Fibroblast of the conjunctiva (primary cell): Measurements from ENCODE around the gene RABL6.
"Not testable (repeated sequence)": the region's sequence is repeated elsewhere in the genome, so short reads cannot be mapped to it uniquely, and the experiment has no call there.

Experiments used
- DNase-seq: peaks from one replicate; pipeline ENCODE4 v3.0.0-alpha.2; 2010; ENCODE audit warnings: low read depth

RABL6 gene

DNA sequence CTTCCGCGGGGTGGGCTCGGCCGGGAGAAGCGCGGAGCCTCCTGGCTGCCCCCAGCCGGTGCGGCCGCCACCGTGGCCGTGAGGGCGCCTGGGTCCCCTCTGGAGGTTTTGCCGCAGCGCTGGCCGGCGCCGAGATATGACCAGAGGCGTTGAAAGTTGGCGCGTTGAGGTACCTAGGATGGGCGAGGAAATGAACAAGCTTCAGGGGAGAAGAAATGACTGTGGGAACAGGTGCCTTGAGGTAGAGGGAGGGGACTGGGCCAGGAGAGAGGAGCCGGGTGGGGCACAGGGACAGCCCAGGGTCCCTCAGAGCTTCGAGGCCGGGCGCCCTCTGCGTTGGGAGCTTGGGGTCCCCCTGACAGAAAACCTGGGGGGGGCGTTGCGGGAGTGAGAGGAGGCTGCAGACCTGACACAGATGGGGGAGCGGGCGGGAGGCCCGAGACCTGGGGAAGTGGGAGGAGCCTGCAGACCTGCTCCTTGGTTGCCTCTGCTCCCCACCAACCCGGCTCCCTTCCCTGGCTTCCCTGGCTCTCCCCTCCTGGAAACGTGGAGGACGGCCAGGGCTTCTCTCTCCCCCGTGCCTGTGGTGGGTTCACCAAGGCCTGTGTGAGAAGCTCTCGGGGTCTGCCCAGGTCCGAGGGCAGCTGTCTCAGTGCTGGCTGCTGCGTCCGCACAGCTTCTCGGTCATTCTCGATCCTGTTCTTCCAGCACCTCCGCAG, 14.2 kb downstream of the RABL6 start:
- no peak for DNase-seq

DNA sequence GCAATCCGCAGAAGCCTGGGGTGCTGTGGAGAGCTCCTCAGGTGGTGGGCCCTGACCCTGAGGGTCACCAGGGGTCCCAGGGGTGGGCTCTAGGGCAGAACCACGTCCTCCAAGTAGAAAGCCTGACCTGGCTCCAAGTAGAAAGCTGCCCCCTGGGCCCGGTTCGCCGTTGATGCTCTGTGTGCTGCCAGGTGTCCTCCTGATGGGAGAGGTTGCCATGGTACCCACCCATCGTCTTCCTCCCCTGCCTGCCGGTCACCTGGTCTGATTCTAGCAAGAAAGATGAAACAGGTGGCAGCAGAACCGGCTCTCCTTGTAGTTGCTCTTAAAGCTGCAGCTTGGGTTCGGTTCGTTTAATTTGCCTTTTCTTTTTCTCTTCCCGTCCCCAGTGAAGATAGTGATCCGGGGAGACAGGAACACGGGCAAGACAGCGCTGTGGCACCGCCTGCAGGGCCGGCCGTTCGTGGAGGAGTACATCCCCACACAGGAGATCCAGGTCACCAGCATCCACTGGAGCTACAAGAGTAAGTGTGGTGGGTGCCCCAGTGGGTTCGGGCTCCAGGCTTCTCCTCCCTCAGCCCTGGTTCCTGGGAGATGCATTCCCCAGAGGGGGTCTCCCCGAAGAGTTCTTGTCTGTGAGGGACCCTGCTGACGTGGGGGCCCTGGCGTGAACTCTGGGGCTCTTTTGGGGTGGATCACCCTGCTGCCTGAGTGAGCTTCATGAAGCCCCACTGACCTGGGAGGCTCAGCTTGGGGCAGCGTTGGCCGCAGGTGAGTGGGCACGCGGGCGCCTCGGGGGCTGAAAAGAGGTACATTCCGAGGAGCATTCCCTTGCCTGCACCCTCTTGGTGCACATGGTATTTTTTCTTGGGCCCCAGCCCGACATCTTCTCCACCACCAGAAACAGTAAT, 15.6 kb downstream of the RABL6 start:
- DNase-seq, result no peak

GRCh38 chr9:136824496-136825225, 16.9 kb downstream of the RABL6 start:
- DNase-seq, result no peak

GRCh38 chr9:136825295-136826187, 17.8 kb downstream of the RABL6 start:
- no peak for DNase-seq

- DNase-seq, result no peak
Observed at GRCh38 chr9:136826188-136826541, 18.4 kb downstream of the RABL6 start.

- no peak for DNase-seq
Observed at GRCh38 chr9:136826703-136827582, 19.2 kb downstream of the RABL6 start.

- no peak for DNase-seq
Observed at GRCh38 chr9:136827794-136828473, 20.2 kb downstream of the RABL6 start.

- no peak for DNase-seq
Observed at GRCh38 chr9:136828474-136829140, 20.9 kb downstream of the RABL6 start.

DNA sequence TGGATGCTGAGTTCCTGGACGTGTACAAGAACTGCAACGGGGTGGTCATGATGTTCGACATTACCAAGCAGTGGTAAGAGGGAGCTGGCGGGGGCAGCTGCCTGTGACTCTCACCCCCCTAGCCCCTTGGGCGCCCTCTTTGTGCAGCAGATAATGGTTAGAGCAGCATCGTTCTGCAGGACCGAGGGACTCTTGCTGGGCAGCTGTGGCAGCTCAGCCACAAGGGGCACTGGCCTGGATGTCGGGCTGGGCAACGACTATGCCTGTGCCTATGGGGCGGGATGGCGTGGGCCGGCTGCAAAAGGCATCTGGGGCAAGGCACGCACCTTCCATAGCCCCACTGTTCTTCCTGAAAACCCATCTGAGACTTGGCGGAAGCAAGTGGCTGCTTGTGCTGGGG, 21.7 kb downstream of the RABL6 start:
- no peak for DNase-seq

GRCh38 chr9:136829981-136830885, 22.5 kb downstream of the RABL6 start:
- DNase-seq, result no peak

- no peak for DNase-seq
Observed at GRCh38 chr9:136831002-136831719, 23.4 kb downstream of the RABL6 start.

DNA sequence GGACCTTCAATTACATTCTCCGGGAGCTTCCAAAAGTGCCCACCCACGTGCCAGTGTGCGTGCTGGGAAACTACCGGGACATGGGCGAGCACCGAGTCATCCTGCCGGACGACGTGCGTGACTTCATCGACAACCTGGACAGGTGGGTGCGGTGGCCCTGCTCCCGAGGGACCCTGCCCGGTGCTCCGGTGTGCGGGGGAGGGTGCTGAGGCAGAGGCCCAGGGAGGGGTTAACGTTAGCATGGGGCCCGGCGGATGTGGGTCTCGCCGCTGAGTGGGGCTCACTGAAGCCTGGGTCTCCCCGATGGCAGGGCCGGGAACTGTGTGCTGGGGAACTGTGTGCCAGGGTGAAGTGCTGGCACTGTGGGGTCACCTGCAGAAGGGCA, 24.0 kb downstream of the RABL6 start:
- DNase-seq, result no peak

GRCh38 chr9:136832581-136832980, 24.8 kb downstream of the RABL6 start:
- DNase-seq, result no peak

DNA sequence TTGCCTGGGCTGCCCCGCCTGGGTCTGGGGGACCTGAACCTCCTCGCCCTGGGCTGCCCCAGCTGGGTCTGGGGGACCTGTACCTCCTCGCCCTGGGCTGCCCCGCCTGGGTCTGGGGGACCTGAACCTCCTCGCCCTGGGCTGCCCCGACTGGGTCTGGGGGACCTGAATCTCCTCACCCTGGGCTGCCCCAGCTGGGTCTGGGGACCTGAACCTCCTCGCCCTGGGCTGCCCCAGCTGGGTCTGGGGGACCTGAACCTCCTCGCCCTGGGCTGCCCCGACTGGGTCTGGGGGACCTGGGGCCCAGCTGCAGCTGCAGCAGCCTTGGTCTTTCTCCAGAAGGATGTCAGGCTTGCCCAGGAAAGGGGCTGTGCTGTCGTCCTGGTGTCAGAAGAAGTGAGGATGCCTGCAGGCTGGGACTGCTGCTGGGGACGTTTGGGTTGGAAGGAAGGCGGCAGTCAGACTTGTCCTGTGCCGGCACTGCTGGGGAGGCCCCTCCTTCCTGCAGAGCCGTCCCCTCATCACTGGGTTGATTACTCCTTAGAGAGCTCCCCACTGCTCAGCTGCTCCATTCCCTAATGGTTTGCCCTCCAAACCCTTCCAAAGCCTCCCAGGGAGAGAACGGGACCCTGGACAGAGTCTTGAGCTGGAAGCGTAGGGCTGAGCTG, 25.8 kb downstream of the RABL6 start:
- not testable (repeated sequence) for DNase-seq

DNA sequence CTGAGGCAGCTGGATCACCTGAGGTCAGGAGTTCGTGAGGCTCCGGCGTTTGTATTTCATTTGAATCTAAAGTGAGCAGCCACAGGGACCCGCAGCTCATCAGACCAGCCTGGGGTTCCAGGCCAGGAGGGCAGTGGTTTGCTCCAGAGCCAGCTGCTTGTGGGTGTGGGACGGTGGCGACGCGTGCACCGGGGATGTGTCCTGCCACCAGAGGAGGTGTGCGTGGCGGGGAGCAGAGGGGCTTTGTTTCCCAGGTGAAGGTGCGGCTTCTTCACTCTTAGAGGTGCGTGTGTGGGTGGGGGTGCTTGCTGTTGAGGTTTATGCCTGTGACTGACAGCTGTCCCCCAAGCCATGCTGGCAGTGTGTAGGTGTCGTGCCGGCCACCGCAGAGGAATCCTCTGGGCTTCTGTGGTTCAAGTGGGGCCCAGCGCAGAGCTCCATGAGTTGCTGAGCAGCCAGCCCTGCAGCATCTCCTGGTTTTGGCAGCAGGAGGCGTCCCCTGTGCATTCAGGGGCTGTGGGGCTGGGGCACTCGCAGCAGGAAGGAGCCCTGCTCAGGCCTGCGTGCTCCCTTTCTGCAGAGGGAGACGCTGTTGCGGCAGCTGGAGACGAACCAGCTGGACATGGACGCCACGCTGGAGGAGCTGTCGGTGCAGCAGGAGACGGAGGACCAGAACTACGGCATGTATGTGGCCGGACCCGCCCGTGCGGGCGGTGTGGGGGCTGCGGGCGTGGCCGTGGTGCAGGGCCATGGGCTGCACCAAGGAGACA, 27.6 kb downstream of the RABL6 start:
- no peak for DNase-seq
